Measurements from ENCODE around the gene LRP1.

The LRP1 gene

GRCh38 chr12:57219205-57219992, 91.1 kb downstream of the LRP1 start:
- no peak for TF ChIP-seq CTCF (IDR thresholded peaks at IDR 0.05; ENCODE audit: low read depth, low read length)
- no peak overlapping the region for H3K4me3 ChIP-seq (ENCODE audit: low read depth, low read length)

GRCh38 chr12:57219993-57220754, 91.9 kb downstream of the LRP1 start:
- TF ChIP-seq CTCF (IDR thresholded peaks at IDR 0.05; ENCODE audit: low read depth, low read length): no peak
- H3K4me3 ChIP-seq (ENCODE audit: low read depth, low read length): no peak overlapping the region

GRCh38 chr12:57220770-57221168, 92.5 kb downstream of the LRP1 start:
- no peak for TF ChIP-seq CTCF (IDR thresholded peaks at IDR 0.05; ENCODE audit: low read depth, low read length)

GRCh38 chr12:57221169-57221917, 93.1 kb downstream of the LRP1 start:
- no peak overlapping the region for H3K4me3 ChIP-seq (ENCODE audit: low read depth, low read length)
- no peak for TF ChIP-seq CTCF (IDR thresholded peaks at IDR 0.05; ENCODE audit: low read depth, low read length)

More at GRCh38 chr12:57220770-57221168, 92.5 kb downstream of the LRP1 start:
- no peak overlapping the region for H3K4me3 ChIP-seq (ENCODE audit: low read depth, low read length)

GRCh38 chr12:57222286-57223190, 94.3 kb downstream of the LRP1 start:
- H3K4me3 ChIP-seq (ENCODE audit: low read depth, low read length): no peak overlapping the region
- TF ChIP-seq CTCF (IDR thresholded peaks at IDR 0.05; ENCODE audit: low read depth, low read length): no peak

GRCh38 chr12:57223191-57224165, 95.2 kb downstream of the LRP1 start:
- H3K4me3 ChIP-seq (ENCODE audit: low read depth, low read length): no peak overlapping the region
- no peak for TF ChIP-seq CTCF (IDR thresholded peaks at IDR 0.05; ENCODE audit: low read depth, low read length)
